OCI-LY3 (cell line): ENCODE measurements around the gene B4GALT1.
"Not testable (repeated sequence)": the region's sequence is repeated elsewhere in the genome, so short reads cannot be mapped to it uniquely, and the experiment has no call there.

ENCODE experiments used
- H2AFZ ChIP-seq: fragments of 200-600, 300-600 bp; shearing (Covaris generic); 2 replicates; pipeline ENCODE4 v1.6.0; 2014; ENCODE audit warnings: antibody characterized with exemption, low read depth, low read length
- H3K27ac ChIP-seq: fragments of 200-600, 300-600 bp; sonication (generic); 2 replicates; pipeline ENCODE4 v1.5.1; 2014; ENCODE audit warnings: mild to moderate bottlenecking, low read length, moderate library complexity, mixed read lengths
- H3K27me3 ChIP-seq: fragments of 200-600, 300-600 bp; sonication (generic); 2 replicates; pipeline ENCODE4 v1.6.1; 2014; ENCODE audit warnings: low read depth, low read length, mixed read lengths
- H3K36me3 ChIP-seq: fragments of 200-600, 300-600 bp; sonication (generic); replicated peaks from 2 replicates; pipeline ENCODE3; 2014; ENCODE audit warnings: low read depth, low read length, mixed read lengths
- H3K4me1 ChIP-seq: fragments of 300-600, 200-600 bp; sonication (generic); 2 replicates; pipeline ENCODE4 v1.6.1; 2014; ENCODE audit warnings: low read length, mixed read lengths
- H3K4me2 ChIP-seq: fragments of 200-600, 300-600 bp; sonication (generic); 2 replicates; pipeline ENCODE4 v1.6.1; 2014; ENCODE audit warnings: low read length, mixed read lengths
- H3K4me3 ChIP-seq: fragments of 300-600, 200-600 bp; sonication (generic); 2 replicates; pipeline ENCODE4 v1.5.1; 2014; ENCODE audit warnings: antibody characterized with exemption, mild to moderate bottlenecking, low read length, moderate library complexity
- H3K79me2 ChIP-seq: fragments of 300-600, 200-600 bp; shearing (Covaris generic); 2 replicates; pipeline ENCODE4 v1.6.1; 2014; ENCODE audit warnings: mild to moderate bottlenecking, low read length, mixed read lengths
- H3K9ac ChIP-seq: fragments of 300-600, 200-600 bp; shearing (Covaris generic); 2 replicates; pipeline ENCODE4 v1.6.0; 2014; ENCODE audit warnings: mild to moderate bottlenecking, low read length, moderate library complexity
- H3K9me3 ChIP-seq: fragments of 200-600, 300-600 bp; shearing (Covaris generic); 2 replicates; pipeline ENCODE4 v1.6.1; 2014; ENCODE audit warnings: low read length, mixed read lengths; ENCODE audit not compliant: insufficient read depth
- H4K20me1 ChIP-seq: fragments of 200-600, 300-600 bp; sonication (generic); 2 replicates; pipeline ENCODE4 v1.6.1; 2016; ENCODE audit warnings: low read length, mixed read lengths; ENCODE audit not compliant: insufficient read depth
- CTCF ChIP-seq: fragments of 200-600, 300-600 bp; sonication (generic); IDR thresholded peaks from 2 replicates; pipeline ENCODE4 v1.5.1; 2014; ENCODE audit warnings: antibody characterized with exemption, low read length, low read depth
- EZH2phosphoT487 ChIP-seq: fragments of 200-600 bp; shearing (Covaris generic); IDR thresholded peaks from 2 replicates; pipeline ENCODE4 v1.6.1; 2018; ENCODE audit warnings: antibody characterized with exemption, mixed run types, low read depth

B4GALT1 gene

GRCh38 chr9:33101104-33101951 is 65.8 kb downstream of the B4GALT1 start:
- H3K4me1 ChIP-seq, result no peaks in the 10 kb centered on the region
- H3K9me3 ChIP-seq, result no peaks in the 10 kb centered on the region
- no peaks in the 10 kb centered on the region for H4K20me1 ChIP-seq
- no peak overlapping the region for H3K9ac ChIP-seq
- H3K4me3 ChIP-seq, result no peak overlapping the region
- H3K27me3 ChIP-seq, result no peaks in the 10 kb centered on the region
- H2AFZ ChIP-seq, result no peak overlapping the region
- no peaks in the 10 kb centered on the region for H3K79me2 ChIP-seq
- no peaks in the 10 kb centered on the region for H3K36me3 ChIP-seq
- TF ChIP-seq CTCF (no peak), EZH2phosphoT487 (no peak)
- no peak overlapping the region for H3K4me2 ChIP-seq
- no peak overlapping the region for H3K27ac ChIP-seq

- no peak for TF ChIP-seq EZH2phosphoT487
- no peak for TF ChIP-seq CTCF
- H3K4me1 ChIP-seq, result no peaks in the 10 kb centered on the region
- no peak overlapping the region for H3K4me3 ChIP-seq
- no peaks in the 10 kb centered on the region for H3K79me2 ChIP-seq
- H2AFZ ChIP-seq, result no peak overlapping the region
- H3K9ac ChIP-seq, result no peak overlapping the region
- no peak overlapping the region for H3K4me2 ChIP-seq
- H4K20me1 ChIP-seq, result no peaks in the 10 kb centered on the region
- no peak overlapping the region for H3K27ac ChIP-seq
- no peaks in the 10 kb centered on the region for H3K36me3 ChIP-seq
- no peaks in the 10 kb centered on the region for H3K27me3 ChIP-seq
- H3K9me3 ChIP-seq, result no peaks in the 10 kb centered on the region
Observed at GRCh38 chr9:33099754-33100153, 67.4 kb downstream of the B4GALT1 start.

GRCh38 chr9:33097192-33097591 is 69.9 kb downstream of the B4GALT1 start:
- Histone ChIP-seq H3K4me2 (no peak overlapping the region), H3K9me3 (no peaks in the 10 kb centered on the region), H4K20me1 (no peaks in the 10 kb centered on the region), H3K4me1 (no peaks in the 10 kb centered on the region), H3K9ac (no peak overlapping the region), H3K27me3 (no peaks in the 10 kb centered on the region), H3K27ac (no peak overlapping the region), H3K4me3 (no peak overlapping the region), H2AFZ (no peak overlapping the region), H3K36me3 (no peaks in the 10 kb centered on the region), H3K79me2 (no peaks in the 10 kb centered on the region)
- TF ChIP-seq EZH2phosphoT487 (no peak), CTCF (no peak)

GRCh38 chr9:33092634-33093033 is 74.5 kb downstream of the B4GALT1 start:
- Histone ChIP-seq H3K79me2 (no peaks in the 10 kb centered on the region), H3K36me3 (no peaks in the 10 kb centered on the region), H2AFZ (no peak overlapping the region), H4K20me1 (no peaks in the 10 kb centered on the region), H3K4me1 (no peaks in the 10 kb centered on the region), H3K9ac (no peak overlapping the region), H3K27me3 (no peaks in the 10 kb centered on the region), H3K4me3 (no peak overlapping the region), H3K27ac (no peak overlapping the region), H3K9me3 (no peaks in the 10 kb centered on the region), H3K4me2 (no peak overlapping the region)
- no peak for TF ChIP-seq EZH2phosphoT487
- TF ChIP-seq CTCF, result no peak

GRCh38 chr9:33085672-33086071 is 81.5 kb downstream of the B4GALT1 start:
- H2AFZ ChIP-seq, result not testable (repeated sequence)

More at GRCh38 chr9:33085672-33086071, 81.5 kb downstream of the B4GALT1 start:
- not testable (repeated sequence) for H3K27ac ChIP-seq, H3K4me3 ChIP-seq, H3K4me2 ChIP-seq, H3K79me2 ChIP-seq, H3K27me3 ChIP-seq, H3K9me3 ChIP-seq, H3K36me3 ChIP-seq, H3K9ac ChIP-seq, H4K20me1 ChIP-seq
- peaks cover 27% of the 10 kb centered on the region for H3K4me1 ChIP-seq
